Liver (tissue), 3 donors: ENCODE results near the gene HS3ST6.

Experiments used
- CTCF ChIP-seq: fragments of 150-350 bp; IDR thresholded peaks from 2 replicates; pipeline ENCODE4 v1.5.1; 2017; ENCODE audit warnings: improper control_type of control experiment, low read depth, low read length; ENCODE audit not compliant: missing input control
- HNF4A ChIP-seq, 2 donors: conservative IDR thresholded peaks; 2 replicates each; pipeline ENCODE4 v1.6.1; 2016; ENCODE audit warnings: antibody characterized with exemption in 2 of 2, mild to moderate bottlenecking in 2 of 2
- RAD21 ChIP-seq, 2 donors: IDR thresholded peaks; 2 replicates each; pipeline ENCODE4 v1.6.1; 2016; ENCODE audit warnings: antibody characterized with exemption in 2 of 2, mild to moderate bottlenecking in 2 of 2
- SP1 ChIP-seq: IDR thresholded peaks from 2 replicates; pipeline ENCODE4 v1.6.1; 2018; ENCODE audit warnings: antibody characterized with exemption, mild to moderate bottlenecking
- donor health status: healthy.
- donor health status: healthy.

- TF ChIP-seq CTCF (no peak), HNF4A (conservative IDR thresholded peaks at IDR 0.05) (no peak), RAD21 (IDR thresholded peaks at IDR 0.05) (no peak), SP1 (no peak)
These were observed 5.3 kb upstream of the HS3ST6 start for GRCh38 chr16:1923299-1924034.
